GM12873 (cell line): Measurements from ENCODE around the gene C20orf96.

Source experiments
- CTCF ChIP-seq: IDR thresholded peaks from 2 replicates; pipeline ENCODE4 v1.5.1; 2012; ENCODE audit warnings: low read depth, mild to moderate bottlenecking, moderate library complexity, low read length, control low read depth; ENCODE audit not compliant: insufficient read depth; ENCODE audit errors: missing control alignments

C20orf96 gene, protein sequence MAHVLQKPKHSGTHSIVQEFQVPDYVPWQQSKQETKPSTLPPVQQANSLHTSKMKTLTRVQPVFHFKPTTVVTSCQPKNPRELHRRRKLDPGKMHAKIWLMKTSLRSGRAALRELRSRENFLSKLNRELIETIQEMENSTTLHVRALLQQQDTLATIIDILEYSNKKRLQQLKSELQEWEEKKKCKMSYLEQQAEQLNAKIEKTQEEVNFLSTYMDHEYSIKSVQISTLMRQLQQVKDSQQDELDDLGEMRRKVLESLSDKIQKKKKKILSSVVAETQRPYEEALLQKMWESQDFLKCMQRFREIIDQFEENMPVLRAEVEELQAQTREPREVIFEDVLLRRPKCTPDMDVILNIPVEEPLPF

GRCh38 chr20:290084-290831 is at the start of gene C20orf96:
TSS of gene C20orf96 (minus strand) at chr20:290750. CDS start at chr20:290610, 140 bp downstream.
- peak; percentile 54 for TF ChIP-seq CTCF

- no peak for TF ChIP-seq CTCF
Observed at GRCh38 chr20:334578-334977, 44.0 kb upstream of the C20orf96 start.

DNA sequence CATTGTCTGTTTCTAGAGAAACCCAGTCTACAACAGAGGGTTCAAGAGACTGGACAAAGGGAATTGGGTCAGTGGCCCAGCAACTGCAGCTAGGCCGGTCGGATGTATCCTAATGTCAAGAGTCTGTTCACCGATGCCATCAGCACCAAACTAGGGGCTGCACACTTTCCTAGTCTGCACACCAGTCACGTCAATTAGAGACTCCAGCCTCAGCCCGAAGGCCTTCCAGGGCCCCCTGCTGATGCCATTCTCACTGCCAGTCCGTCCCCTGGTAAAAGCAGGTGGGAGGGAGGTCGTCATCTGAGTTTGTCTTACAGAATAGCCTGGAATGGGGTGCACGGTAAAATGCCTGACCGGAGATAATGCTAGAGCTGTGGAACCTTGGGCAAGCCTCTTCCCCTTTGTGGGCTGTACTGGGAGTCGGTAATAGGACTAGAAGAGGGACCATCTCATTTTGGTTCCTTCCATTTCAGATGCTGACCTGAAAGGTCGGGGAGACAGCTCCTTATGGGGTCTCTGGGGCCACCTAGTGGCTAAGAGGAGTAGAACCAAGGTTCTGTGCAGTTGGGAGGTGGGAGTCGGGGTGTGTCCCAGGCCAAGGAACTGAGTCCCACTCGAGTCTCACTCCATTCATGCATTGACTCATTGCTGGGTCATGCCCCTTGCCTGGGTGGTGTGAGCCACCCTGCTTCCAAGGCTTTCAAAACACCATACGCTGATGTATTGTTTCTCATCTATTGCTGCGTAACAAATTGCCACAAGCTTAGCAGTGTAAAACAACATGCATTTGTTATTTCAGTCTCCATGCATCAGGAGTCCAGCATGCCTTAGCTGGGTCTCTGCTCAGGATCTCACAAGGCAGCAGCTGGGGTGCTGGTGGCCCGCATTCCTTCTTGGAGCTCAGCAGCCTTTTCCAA is 39.9 kb upstream of the C20orf96 start:
- peak; percentile 93 for TF ChIP-seq CTCF

GRCh38 chr20:329851-330232 is 39.3 kb upstream of the C20orf96 start:
- peak; percentile 2 for TF ChIP-seq CTCF

DNA sequence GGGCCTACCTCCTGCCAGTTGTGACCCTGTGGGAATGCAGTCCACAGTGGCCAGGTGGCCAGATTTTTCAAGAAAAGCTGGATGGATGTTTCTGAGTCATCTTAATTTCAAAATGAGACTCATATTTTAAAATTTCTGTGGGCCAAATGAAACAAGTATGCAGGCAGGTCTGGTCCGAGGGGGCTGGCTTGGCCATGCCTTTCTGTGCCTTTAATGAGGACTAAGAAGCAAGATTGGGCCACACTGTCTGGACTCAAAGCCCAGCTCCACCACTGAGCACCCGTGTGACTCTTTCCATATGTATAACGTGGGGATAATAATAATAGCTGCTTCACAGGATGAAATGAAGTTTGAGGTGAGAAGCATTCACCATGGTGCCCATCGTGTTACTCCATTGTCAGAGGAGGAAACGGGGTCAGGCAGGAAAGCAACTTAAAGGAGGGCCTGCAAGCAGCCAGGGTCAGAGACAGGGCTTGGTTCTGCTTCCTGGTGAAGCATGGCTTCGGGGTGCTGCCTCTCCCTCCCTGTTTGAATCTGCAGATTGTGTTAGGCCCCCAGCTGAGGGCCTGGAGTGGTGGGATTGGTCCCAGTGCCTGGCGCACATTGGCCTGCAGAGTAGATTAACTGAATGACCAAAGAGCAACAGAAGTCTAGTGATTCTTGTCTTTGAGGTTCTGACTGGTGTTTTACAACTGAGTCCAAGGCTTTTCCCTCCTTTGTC is 38.6 kb upstream of the C20orf96 start:
- TF ChIP-seq CTCF, result no peak

DNA sequence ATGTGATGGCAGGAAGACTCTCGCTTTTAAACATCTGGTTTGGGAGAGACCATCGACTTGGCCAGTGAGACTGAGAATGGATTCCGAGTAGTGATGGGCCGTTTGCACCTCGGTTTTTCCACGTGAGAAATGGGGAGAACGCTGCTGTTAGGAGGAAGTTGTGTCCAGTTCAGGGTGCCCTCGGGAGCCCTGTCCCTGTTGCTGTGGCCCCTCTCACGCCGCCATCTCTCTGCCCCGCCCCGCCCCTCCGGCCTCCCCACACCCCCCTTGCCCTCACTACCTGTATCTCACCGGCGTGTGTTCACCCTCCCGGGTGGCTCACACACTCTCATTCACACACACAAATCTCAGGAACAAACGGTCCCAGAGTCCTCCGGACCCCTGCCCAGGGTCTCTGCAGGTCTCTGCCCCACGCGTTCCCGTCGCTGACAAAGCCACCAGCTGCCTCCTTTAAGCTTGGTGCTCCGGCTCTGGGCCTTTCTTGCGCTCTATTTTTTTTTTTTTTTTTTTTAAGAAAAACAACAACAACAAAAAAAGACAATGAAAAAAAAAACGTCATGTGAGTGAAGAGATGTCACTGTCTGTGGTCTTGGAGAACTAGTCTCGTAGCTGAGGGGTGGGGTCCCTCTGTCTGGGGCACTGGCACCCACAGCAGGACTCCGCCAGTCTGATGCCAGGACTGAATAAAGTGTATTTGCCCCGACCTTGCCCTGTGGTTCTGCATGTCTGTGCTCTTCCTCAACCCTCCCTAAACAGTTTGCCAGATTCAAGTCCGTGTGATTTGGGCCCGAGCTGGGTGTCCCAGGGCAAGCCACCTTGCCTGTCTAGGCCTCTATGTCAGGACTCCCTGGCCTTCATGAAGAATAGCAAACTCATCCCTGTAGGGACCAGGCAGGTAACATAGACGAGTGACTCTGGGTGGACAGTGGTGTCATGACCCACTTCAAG is 37.8 kb upstream of the C20orf96 start:
- no peak for TF ChIP-seq CTCF
